ENCODE data around the gene PLXNA2.
A peak's percentile ranks its signal among the peaks of the same experiment; 100 is the strongest.

PLXNA2 gene

DNA sequence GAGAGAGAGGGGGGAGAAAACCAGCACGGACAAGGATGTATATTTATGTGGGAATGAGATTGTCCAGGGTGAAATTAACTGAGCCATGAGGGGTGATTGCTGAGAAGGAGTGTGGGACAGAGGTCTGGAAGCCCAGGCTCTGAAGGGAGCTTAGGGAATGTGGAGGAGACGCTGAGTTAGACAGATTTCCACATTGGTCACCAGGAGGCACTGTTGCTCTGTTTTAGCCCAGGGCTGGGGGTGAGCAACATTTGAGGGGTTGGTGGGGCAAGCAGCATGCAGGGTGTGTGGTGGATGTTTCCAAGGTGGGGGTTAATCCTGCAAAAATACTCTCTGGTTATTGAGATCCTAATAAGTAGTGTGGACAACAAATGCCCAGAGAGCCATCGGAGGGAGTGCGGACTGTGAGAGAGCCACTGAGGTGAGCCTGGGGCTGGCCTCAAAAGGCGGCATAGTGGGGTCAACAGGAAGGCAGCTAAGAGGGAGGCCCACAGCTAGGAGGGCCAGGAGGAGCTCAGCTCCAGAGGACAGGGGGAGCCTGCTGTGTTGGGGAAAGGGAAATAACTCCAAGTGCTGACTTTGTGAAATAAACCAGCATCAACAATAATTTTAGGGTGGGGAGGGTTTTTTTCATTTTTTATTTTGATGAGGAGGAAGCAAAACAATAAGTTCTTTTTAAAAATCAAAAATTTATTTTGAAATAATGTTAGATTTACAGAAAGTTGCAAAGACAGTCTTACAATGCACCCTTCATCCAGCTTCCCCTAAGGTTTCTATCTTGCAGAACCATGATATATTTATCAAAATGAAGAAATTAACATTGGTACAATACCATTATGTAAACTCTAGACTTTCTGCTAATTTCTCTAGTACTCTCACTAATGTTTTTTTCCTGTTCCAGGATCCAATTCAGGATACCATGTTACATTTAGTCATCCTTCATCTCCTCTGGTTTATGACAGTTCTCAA is 250.4 kb downstream of the PLXNA2 start:
- peak; percentile 26 for DNase-seq (ENCODE audit: low read depth)
- no peak overlapping the region for H3K4me3 ChIP-seq (replicated peaks; ENCODE audit: low read depth, low read length)

GRCh38 chr1:207992677-207993236 is 251.4 kb downstream of the PLXNA2 start:
- H3K4me3 ChIP-seq (replicated peaks; ENCODE audit: low read depth, low read length) = no peak overlapping the region
- no peak for DNase-seq (ENCODE audit: low read depth)
- TF ChIP-seq, protein P1, sequence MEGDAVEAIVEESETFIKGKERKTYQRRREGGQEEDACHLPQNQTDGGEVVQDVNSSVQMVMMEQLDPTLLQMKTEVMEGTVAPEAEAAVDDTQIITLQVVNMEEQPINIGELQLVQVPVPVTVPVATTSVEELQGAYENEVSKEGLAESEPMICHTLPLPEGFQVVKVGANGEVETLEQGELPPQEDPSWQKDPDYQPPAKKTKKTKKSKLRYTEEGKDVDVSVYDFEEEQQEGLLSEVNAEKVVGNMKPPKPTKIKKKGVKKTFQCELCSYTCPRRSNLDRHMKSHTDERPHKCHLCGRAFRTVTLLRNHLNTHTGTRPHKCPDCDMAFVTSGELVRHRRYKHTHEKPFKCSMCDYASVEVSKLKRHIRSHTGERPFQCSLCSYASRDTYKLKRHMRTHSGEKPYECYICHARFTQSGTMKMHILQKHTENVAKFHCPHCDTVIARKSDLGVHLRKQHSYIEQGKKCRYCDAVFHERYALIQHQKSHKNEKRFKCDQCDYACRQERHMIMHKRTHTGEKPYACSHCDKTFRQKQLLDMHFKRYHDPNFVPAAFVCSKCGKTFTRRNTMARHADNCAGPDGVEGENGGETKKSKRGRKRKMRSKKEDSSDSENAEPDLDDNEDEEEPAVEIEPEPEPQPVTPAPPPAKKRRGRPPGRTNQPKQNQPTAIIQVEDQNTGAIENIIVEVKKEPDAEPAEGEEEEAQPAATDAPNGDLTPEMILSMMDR (IDR thresholded peaks at IDR 0.05; ENCODE audit: low read length, missing control alignments) = no peak

More for the DNA sequence above, 250.4 kb downstream of the PLXNA2 start:
- TF ChIP-seq, protein P1 (IDR thresholded peaks at IDR 0.05; ENCODE audit: low read length, missing control alignments) = peak; percentile 43

GRCh38 chr1:207991583-207992026 is 252.6 kb downstream of the PLXNA2 start:
- no peak overlapping the region for H3K4me3 ChIP-seq (replicated peaks; ENCODE audit: low read depth, low read length)
- DNase-seq (ENCODE audit: low read depth) = no peak
- TF ChIP-seq, protein P1 (IDR thresholded peaks at IDR 0.05; ENCODE audit: low read length, missing control alignments) = no peak

DNA sequence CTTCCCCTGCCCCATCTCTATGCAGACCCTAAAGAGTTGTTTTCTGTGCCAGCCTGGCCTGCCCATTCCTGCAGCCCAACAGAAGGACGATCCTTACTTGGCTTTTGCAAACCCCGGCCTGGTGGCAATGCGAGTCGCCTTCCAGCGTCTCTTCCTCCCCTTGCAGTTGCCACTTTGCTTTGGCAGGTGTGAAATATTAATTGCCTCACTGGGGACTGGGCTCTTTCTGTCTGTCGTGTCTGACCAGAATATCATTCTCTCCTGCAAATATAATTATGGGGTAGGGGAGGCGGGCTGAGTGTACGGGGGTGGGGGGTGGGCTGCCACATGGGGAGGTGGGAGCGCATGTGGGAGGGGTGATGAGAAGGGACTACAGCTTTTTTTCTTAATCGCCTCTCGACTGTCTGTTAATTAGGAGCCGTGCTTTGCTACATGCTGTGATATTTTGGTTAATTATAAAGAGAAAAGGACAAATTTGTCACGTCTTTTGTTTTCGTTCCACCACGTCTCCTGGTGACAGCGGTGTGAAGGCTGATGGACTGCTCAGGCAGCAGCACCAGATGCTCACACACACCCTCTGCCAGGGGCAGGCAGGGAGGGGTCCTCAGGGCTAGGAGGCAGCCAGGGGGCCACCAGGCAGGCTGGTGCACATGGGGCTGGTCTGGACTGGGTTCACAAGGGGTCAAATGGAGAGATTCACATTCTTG is 253.2 kb downstream of the PLXNA2 start:
- no peak overlapping the region for H3K4me3 ChIP-seq (replicated peaks; ENCODE audit: low read depth, low read length)
- TF ChIP-seq, protein P1 (IDR thresholded peaks at IDR 0.05; ENCODE audit: low read length, missing control alignments) = no peak
- DNase-seq (ENCODE audit: low read depth) = no peak

- no peak overlapping the region for H3K4me3 ChIP-seq (replicated peaks; ENCODE audit: low read depth, low read length)
- DNase-seq (ENCODE audit: low read depth) = no peak
- TF ChIP-seq, protein P1 (IDR thresholded peaks at IDR 0.05; ENCODE audit: low read length, missing control alignments) = no peak
Observed at GRCh38 chr1:207990455-207990854, 253.7 kb downstream of the PLXNA2 start.

- no peak overlapping the region for H3K4me3 ChIP-seq (replicated peaks; ENCODE audit: low read depth, low read length)
- DNase-seq (ENCODE audit: low read depth) = no peak
- TF ChIP-seq, protein P1 (IDR thresholded peaks at IDR 0.05; ENCODE audit: low read length, missing control alignments) = no peak
Observed at GRCh38 chr1:207988326-207989165, 255.6 kb downstream of the PLXNA2 start.
